ENCODE data around the gene BCAM. TPM values are rescaled to one million over a fixed set of nuclear protein-coding genes. Genes with fewer than 3 reads are reported as not detected.

BCAM gene
- total RNA-seq, 1 experiment from 2014 or later, result 146 TPM

- Histone ChIP-seq H3K4me2 (peak overlapping the region; percentile 90), H3K27me3 (ENCODE audit: insufficient read depth, low read depth) (no peaks in the 10 kb centered on the region), H3K36me3 (ENCODE audit: low read depth) (peaks cover 13% of the 10 kb centered on the region; the same call in 1 of the 2 replicates), H3K79me2 (ENCODE audit: low read depth) (peaks cover 31% of the 10 kb centered on the region), H3K4me3 (peak overlapping the region; percentile 23; the same call in 1 of the 2 replicates), H3K9me2 (ENCODE audit: insufficient read depth) (no peaks in the 10 kb centered on the region), H3K4me1 (replicated peaks; ENCODE audit: insufficient read depth) (peaks cover 71% of the 10 kb centered on the region), H2AFZ (no peak overlapping the region), H3K27ac (peak overlapping the region; percentile 97), H4K20me1 (ENCODE audit: insufficient read depth) (peaks cover 8% of the 10 kb centered on the region), H3F3A (ENCODE audit: insufficient read depth, low read depth) (peaks cover 62% of the 10 kb centered on the region), H3K9me3 (ENCODE audit: insufficient read depth, low read depth) (no peaks in the 10 kb centered on the region)
- intact Hi-C loops (cut with micrococcal nuclease; ENCODE audit: unreplicated experiment), result loop anchor here (1.0 to 10.0 kb wide), 2 partner anchors 69 to 179 kb away; partner anchors contain the start of gene CLPTM1
- no peak for DNase-seq
- CTCF ChIA-PET, result interaction anchor here (0.6 to 1.2 kb wide), 4 partner anchors 23 to 403 kb away, joined by 4 to 17 read pairs (median 12); no protein-coding TSS in a partner anchor
- no peak for TF ChIP-seq EZH2 (IDR thresholded peaks at IDR 0.05; ENCODE audit: low read depth)
- TF ChIP-seq, protein P1, sequence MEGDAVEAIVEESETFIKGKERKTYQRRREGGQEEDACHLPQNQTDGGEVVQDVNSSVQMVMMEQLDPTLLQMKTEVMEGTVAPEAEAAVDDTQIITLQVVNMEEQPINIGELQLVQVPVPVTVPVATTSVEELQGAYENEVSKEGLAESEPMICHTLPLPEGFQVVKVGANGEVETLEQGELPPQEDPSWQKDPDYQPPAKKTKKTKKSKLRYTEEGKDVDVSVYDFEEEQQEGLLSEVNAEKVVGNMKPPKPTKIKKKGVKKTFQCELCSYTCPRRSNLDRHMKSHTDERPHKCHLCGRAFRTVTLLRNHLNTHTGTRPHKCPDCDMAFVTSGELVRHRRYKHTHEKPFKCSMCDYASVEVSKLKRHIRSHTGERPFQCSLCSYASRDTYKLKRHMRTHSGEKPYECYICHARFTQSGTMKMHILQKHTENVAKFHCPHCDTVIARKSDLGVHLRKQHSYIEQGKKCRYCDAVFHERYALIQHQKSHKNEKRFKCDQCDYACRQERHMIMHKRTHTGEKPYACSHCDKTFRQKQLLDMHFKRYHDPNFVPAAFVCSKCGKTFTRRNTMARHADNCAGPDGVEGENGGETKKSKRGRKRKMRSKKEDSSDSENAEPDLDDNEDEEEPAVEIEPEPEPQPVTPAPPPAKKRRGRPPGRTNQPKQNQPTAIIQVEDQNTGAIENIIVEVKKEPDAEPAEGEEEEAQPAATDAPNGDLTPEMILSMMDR (conservative IDR thresholded peaks at IDR 0.05), result no peak
- BruUV-seq (replicated peaks), result TSS peak; percentile 73
- POLR2A ChIA-PET (ENCODE audit: unreplicated experiment), result interaction anchor here (0.6 to 0.7 kb wide), 3 partner anchors 10 to 331 kb away, joined by 14 to 15 read pairs (median 14); no protein-coding TSS in a partner anchor
Measured at GRCh38 chr19:44775676-44776240, 33.1 kb upstream of the BCAM start.

DNA sequence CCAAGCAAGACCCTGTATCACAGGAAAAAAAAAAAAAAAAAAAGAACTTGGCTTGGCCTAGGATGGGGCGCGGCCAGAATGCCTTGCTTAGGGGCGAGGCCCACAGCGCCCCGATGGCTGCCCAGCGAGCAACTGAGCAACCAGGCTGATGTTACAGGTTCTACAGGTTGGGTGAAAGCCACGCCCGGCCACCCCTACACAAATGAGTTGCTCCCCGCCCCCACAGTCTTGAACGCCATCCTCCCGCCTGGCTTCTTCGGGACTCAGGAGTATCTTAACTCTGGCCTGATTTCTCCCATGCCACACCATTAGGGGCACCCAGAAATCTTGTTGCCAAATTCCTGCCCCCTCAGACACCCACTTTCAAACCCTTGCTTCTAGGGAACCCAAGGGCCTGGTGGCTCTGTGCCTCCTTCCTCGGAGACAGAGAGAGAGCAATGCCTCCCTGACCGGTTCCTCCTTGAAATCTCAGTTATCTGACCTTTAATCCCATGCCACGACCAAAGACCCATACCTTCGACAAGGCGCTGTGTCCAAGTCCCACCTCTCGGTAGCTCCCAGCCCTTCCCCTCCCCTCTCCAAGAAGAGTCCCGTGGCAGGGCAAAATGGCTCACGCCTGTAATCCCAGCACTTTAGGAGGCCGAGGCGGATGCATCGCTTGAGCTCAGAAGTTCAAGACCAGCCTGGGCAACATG, 32.4 kb upstream of the BCAM start:
- Histone ChIP-seq H3K4me3 (peak overlapping the region; percentile 99), H3K27ac (peak overlapping the region; percentile 97), H3K9me2 (ENCODE audit: insufficient read depth) (no peaks in the 10 kb centered on the region), H3K36me3 (ENCODE audit: low read depth) (peaks cover 18% of the 10 kb centered on the region; the same call in 1 of the 2 replicates), H3K27me3 (ENCODE audit: insufficient read depth, low read depth) (no peaks in the 10 kb centered on the region), H3K9me3 (ENCODE audit: insufficient read depth, low read depth) (no peaks in the 10 kb centered on the region), H3K4me1 (replicated peaks; ENCODE audit: insufficient read depth) (peaks cover 73% of the 10 kb centered on the region), H4K20me1 (ENCODE audit: insufficient read depth) (peaks cover 11% of the 10 kb centered on the region), H3K4me2 (peak overlapping the region; percentile 90), H3K79me2 (ENCODE audit: low read depth) (peaks cover 36% of the 10 kb centered on the region), H3F3A (ENCODE audit: insufficient read depth, low read depth) (peaks cover 64% of the 10 kb centered on the region), H2AFZ (peak overlapping the region; percentile 67; the same call in 1 of the 2 replicates)
- BruUV-seq (replicated peaks), result no TSS peak
- ChIA-PET CTCF (interaction anchor here (0.6 to 1.2 kb wide), 4 partner anchors 27 to 402 kb away, joined by 4 to 17 read pairs (median 8); no protein-coding TSS in a partner anchor), POLR2A (ENCODE audit: unreplicated experiment) (interaction anchor here (0.5 to 0.8 kb wide), 15 partner anchors 9 to 1596 kb away, joined by 3 to 20 read pairs (median 4); no protein-coding TSS in a partner anchor)
- TF ChIP-seq, protein P1 (conservative IDR thresholded peaks at IDR 0.05), result no peak
- no peak for TF ChIP-seq EZH2 (IDR thresholded peaks at IDR 0.05; ENCODE audit: low read depth)
- intact Hi-C loops (cut with micrococcal nuclease; ENCODE audit: unreplicated experiment), result loop anchor here (1.0 to 10.0 kb wide), 2 partner anchors 68 to 178 kb away; partner anchors contain the start of gene CLPTM1
- peak; percentile 96 to 97 for DNase-seq

- ChIA-PET CTCF (no interaction called here), POLR2A (ENCODE audit: unreplicated experiment) (interaction anchor here (0.6 to 0.8 kb wide), 2 partner anchors 9 to 64 kb away, joined by 3 to 4 read pairs; no protein-coding TSS in a partner anchor)
- H3K9me3 ChIP-seq (ENCODE audit: insufficient read depth, low read depth), result no peaks in the 10 kb centered on the region
- TF ChIP-seq EZH2 (IDR thresholded peaks at IDR 0.05; ENCODE audit: low read depth), result no peak
- TF ChIP-seq, protein P1 (conservative IDR thresholded peaks at IDR 0.05), result no peak; the same call in 1 of the 2 replicates
- intact Hi-C loops (cut with micrococcal nuclease; ENCODE audit: unreplicated experiment), result loop anchor here (10.0 kb wide), 1 partner anchor 177 kb away; the partner anchor contains the start of gene CLPTM1
- peaks cover 24% of the 10 kb centered on the region; the same call in 1 of the 2 replicates for H3K36me3 ChIP-seq (ENCODE audit: low read depth)
- DNase-seq, result peak; percentile 94 to 97
- no peaks in the 10 kb centered on the region for H3K27me3 ChIP-seq (ENCODE audit: insufficient read depth, low read depth)
- peaks cover 11% of the 10 kb centered on the region for H4K20me1 ChIP-seq (ENCODE audit: insufficient read depth)
- peak within 1 kb of the TSS; percentile 97 for H3K27ac ChIP-seq
- no peaks in the 10 kb centered on the region for H3K9me2 ChIP-seq (ENCODE audit: insufficient read depth)
- H3K4me1 ChIP-seq (replicated peaks; ENCODE audit: insufficient read depth), result peaks cover 69% of the 10 kb centered on the region
- H3F3A ChIP-seq (ENCODE audit: insufficient read depth, low read depth), result peaks cover 67% of the 10 kb centered on the region
- peak within 1 kb of the TSS; percentile 99 for H3K4me3 ChIP-seq
- H3K79me2 ChIP-seq (ENCODE audit: low read depth), result peaks cover 40% of the 10 kb centered on the region
- no TSS peak for BruUV-seq (replicated peaks)
- peak within 1 kb of the TSS; percentile 79 for H2AFZ ChIP-seq
- H3K4me2 ChIP-seq, result peak within 1 kb of the TSS; percentile 90
Measured at GRCh38 chr19:44777715-44778347, 31.1 kb upstream of the BCAM start, which contains the start of gene CBLC. CBLC (plus strand) TSS chr19:44777890; CDS start chr19:44777932, 42 bp downstream.
